HCT116 (cell line): ENCODE data around the gene GPAT2. TPM values are rescaled to one million over a fixed set of nuclear protein-coding genes. Genes with fewer than 3 reads are reported as not detected.

ENCODE experiments used
- ATAC-seq: fragments of 200-7000 bp; cut with Tn5 transposase; 2 replicates; pipeline ENCODE4 v1.9.1; 2020; ENCODE audit warnings: mild to moderate bottlenecking, moderate library complexity
- BruUV-seq: library from RNA; stranded (reverse); fragments of 400-500 nt; replicated peaks from 2 replicates; lab custom pipeline; 2021; lab: Mats Ljungman, UMichigan
- CTCF ChIA-PET: fragments of 300-600 bp; sonication (Branson Sonifier 250); formaldehyde crosslinking; loops from one replicate; lab custom pipeline; 2021; ENCODE audit warnings: antibody characterized with exemption; lab: Charles Lee
- POLR2A ChIA-PET: fragments of 300-600, 350-600 bp; sonication (Branson Sonifier 250); formaldehyde crosslinking; loops from one replicate; lab custom pipeline; 2021; ENCODE audit warnings: antibody characterized with exemption; lab: Charles Lee
- RAD21 ChIA-PET, 2 experiments: fragments of 300-600 bp; sonication (Branson Sonifier 250); formaldehyde crosslinking; loops; one replicate each; lab custom pipeline; 2023; ENCODE audit warnings: low total read pairs in 2 of 2; ENCODE audit not compliant: uncharacterized antibody in 2 of 2, unreplicated experiment in 2 of 2, low non-redundant PET in 1 of 2; lab: Charles Lee
- DNase-seq: peaks from one replicate; pipeline ENCODE4 v3.0.0-alpha.2; 2010; ENCODE audit warnings: low read depth, low spot score
- H2AFZ ChIP-seq: fragments of 200-600 bp; shearing (Covaris generic), sonication (generic); 2 replicates; pipeline ENCODE4 v1.6.1; 2017; ENCODE audit warnings: low read depth, mixed run types, mixed read lengths, antibody characterized with exemption, low read length; ENCODE audit not compliant: poor library complexity, severe bottlenecking
- H3K27ac ChIP-seq: 2 replicates; pipeline ENCODE4 v1.5.1; 2012; ENCODE audit warnings: low read depth, low read length
- H3K27me3 ChIP-seq: fragments of 200-600 bp; sonication (generic); 2 replicates; pipeline ENCODE4 v1.6.1; 2016; ENCODE audit warnings: mixed run types, low read length, mixed read lengths; ENCODE audit not compliant: insufficient read depth
- H3K36me3 ChIP-seq, 2 experiments: fragments of 200-500 bp in 1 of 2; fragments of 200-600 bp in 1 of 2; sonication (Bioruptor generic) in 1 of 2; sonication (generic) in 1 of 2; 2 replicates each; pipeline versions ENCODE4 v1.5.1 to v1.6.1; 2014 to 2016; ENCODE audit warnings: low read length in 2 of 2, inconsistent platforms in 1 of 2, mixed read lengths in 1 of 2, mixed run types in 1 of 2; ENCODE audit not compliant: insufficient read depth in 2 of 2, control insufficient read depth in 1 of 2
- H3K4me1 ChIP-seq, 2 experiments: fragments of 200-600 bp in 1 of 2; sonication (generic) in 1 of 2; 2 replicates each; pipeline versions ENCODE4 v1.5.1 to v1.6.1; 2012 to 2017; ENCODE audit warnings: low read length in 2 of 2, inconsistent platforms in 1 of 2, mild to moderate bottlenecking in 1 of 2, mixed read lengths in 1 of 2, mixed run types in 1 of 2, moderate library complexity in 1 of 2; ENCODE audit not compliant: insufficient read depth in 2 of 2, control insufficient read depth in 1 of 2
- H3K4me2 ChIP-seq: fragments of 200-600 bp; sonication (generic); 2 replicates; pipeline ENCODE4 v1.6.1; 2017; ENCODE audit warnings: mixed run types, low read length, mixed read lengths
- H3K4me3 ChIP-seq, 2 experiments: fragments of 200-600 bp in 1 of 2; sonication (generic) in 1 of 2; replicated peaks in 1 of 2; 2 replicates each; pipeline ENCODE4 v1.5.1; 2011 to 2016; ENCODE audit warnings: low read length in 2 of 2, control low read depth in 1 of 2, low read depth in 1 of 2, mild to moderate bottlenecking in 1 of 2, mixed read lengths in 1 of 2, mixed run types in 1 of 2
- H3K79me2 ChIP-seq: fragments of 200-600 bp; sonication (generic); 2 replicates; pipeline ENCODE4 v1.6.1; 2017; ENCODE audit warnings: mild to moderate bottlenecking, mixed run types, low read length, moderate library complexity, mixed read lengths; ENCODE audit not compliant: insufficient read depth
- H3K9ac ChIP-seq: fragments of 200-600 bp; sonication (generic); 2 replicates; pipeline ENCODE4 v1.6.1; 2016; ENCODE audit warnings: low read length, mixed read lengths
- H3K9me2 ChIP-seq: fragments of 200-600 bp; sonication (generic), shearing (Covaris generic); 2 replicates; pipeline ENCODE4 v1.6.1; 2017; ENCODE audit warnings: mixed run types, mild to moderate bottlenecking, moderate library complexity; ENCODE audit not compliant: insufficient read depth
- H3K9me3 ChIP-seq, 2 experiments: fragments of 200-500 bp in 1 of 2; fragments of 200-600 bp in 1 of 2; sonication (Bioruptor generic) in 1 of 2; sonication (generic) in 1 of 2; 2 replicates each; pipeline ENCODE4 v1.6.1; 2014 to 2017; ENCODE audit warnings: low read length in 2 of 2, mixed read lengths in 2 of 2, inconsistent platforms in 1 of 2, low read depth in 1 of 2, mild to moderate bottlenecking in 1 of 2, mixed run types in 1 of 2, moderate library complexity in 1 of 2; ENCODE audit not compliant: control insufficient read depth in 1 of 2, insufficient read depth in 1 of 2
- H4K20me1 ChIP-seq: fragments of 200-600 bp; sonication (generic), shearing (Covaris generic); 2 replicates; pipeline ENCODE4 v1.6.1; 2017; ENCODE audit warnings: mixed run types, mild to moderate bottlenecking, moderate library complexity; ENCODE audit not compliant: insufficient read depth
- ATF3 ChIP-seq: IDR thresholded peaks from 2 replicates; pipeline ENCODE4 v1.6.1; 2012
- CEBPB ChIP-seq: IDR thresholded peaks from 2 replicates; pipeline ENCODE4 v1.6.1; 2012; ENCODE audit warnings: low read depth
- EGR1 ChIP-seq: IDR thresholded peaks from 2 replicates; pipeline ENCODE4 v1.6.1; 2012; ENCODE audit warnings: low read depth
- ELF1 ChIP-seq: IDR thresholded peaks from 2 replicates; pipeline ENCODE4 v1.6.1; 2012; ENCODE audit warnings: low read depth, borderline replicate concordance
- EZH2 ChIP-seq: fragments of 200-600 bp; sonication (generic); IDR thresholded peaks from 2 replicates; pipeline ENCODE4 v1.6.1; 2017; ENCODE audit warnings: antibody characterized with exemption, mixed run types
- EZH2phosphoT487 ChIP-seq: fragments of 200-600 bp; IDR thresholded peaks from 2 replicates; pipeline ENCODE4 v1.6.1; 2018; ENCODE audit warnings: antibody characterized with exemption, borderline replicate concordance
- FOSL1 ChIP-seq: IDR thresholded peaks from 2 replicates; pipeline ENCODE4 v1.6.1; 2012; ENCODE audit warnings: low read depth
- JUND ChIP-seq: IDR thresholded peaks from 2 replicates; pipeline ENCODE4 v1.6.1; 2012
- MAX ChIP-seq: IDR thresholded peaks from 2 replicates; pipeline ENCODE4 v1.6.1; 2012
- POLR2A ChIP-seq: IDR thresholded peaks from 2 replicates; pipeline ENCODE4 v1.7.0; 2011; ENCODE audit warnings: borderline replicate concordance; ENCODE audit not compliant: insufficient read depth, insufficient read length; ENCODE audit errors: extremely low read depth
- RAD21 ChIP-seq: IDR thresholded peaks from 2 replicates; pipeline ENCODE4 v1.6.1; 2012; ENCODE audit warnings: low read depth, mild to moderate bottlenecking
- REST ChIP-seq: IDR thresholded peaks from 2 replicates; pipeline ENCODE4 v1.6.1; 2012; ENCODE audit warnings: low read depth
- SIN3A ChIP-seq: IDR thresholded peaks from 2 replicates; pipeline ENCODE4 v1.6.1; 2012; ENCODE audit warnings: low read depth
- SP1 ChIP-seq: IDR thresholded peaks from 2 replicates; pipeline ENCODE4 v1.6.1; 2012; ENCODE audit warnings: low read depth
- SRF ChIP-seq: IDR thresholded peaks from 2 replicates; pipeline ENCODE4 v1.6.1; 2012; ENCODE audit warnings: low read depth
- TCF7L2 ChIP-seq: IDR thresholded peaks from 2 replicates; pipeline ENCODE4 v1.7.0; 2011; ENCODE audit warnings: borderline replicate concordance, inconsistent platforms; ENCODE audit not compliant: insufficient read depth, insufficient read length; ENCODE audit errors: extremely low read depth
- YY1 ChIP-seq: IDR thresholded peaks from 2 replicates; pipeline ENCODE4 v1.6.1; 2011; ENCODE audit warnings: low read length, low read depth, moderate library complexity, mild to moderate bottlenecking; ENCODE audit not compliant: insufficient replicate concordance; ENCODE audit errors: extremely low read depth
- ZBTB33 ChIP-seq: IDR thresholded peaks from 2 replicates; pipeline ENCODE4 v1.6.1; 2011; ENCODE audit warnings: mild to moderate bottlenecking, low read length, moderate library complexity; ENCODE audit not compliant: insufficient replicate concordance; ENCODE audit errors: extremely low read depth
- ZFX ChIP-seq: fragments of 450-650 bp; IDR thresholded peaks from 2 replicates; pipeline ENCODE4 v1.6.1; 2017
- ZNF274 ChIP-seq: fragments of 200-500 bp; sonication (Bioruptor generic); IDR thresholded peaks from 2 replicates; pipeline ENCODE4 v1.6.1; 2014; ENCODE audit warnings: mild to moderate bottlenecking, low read depth, low read length, inconsistent platforms
- intact Hi-C: fragments of 100-400 bp; cut with micrococcal nuclease; formaldehyde crosslinking; loops from 2 replicates; pipeline ENCODE4 v1.10.0; 2022
- total RNA-seq: library from RNA; stranded (reverse); gene quantifications from one replicate; pipeline ENCODE4 v1.2.1, GENCODE V29; 2021; ENCODE audit not compliant: unreplicated experiment

Gene GPAT2
- total RNA-seq, 1 experiment from 2014 or later = 54.2 TPM

- no peak overlapping the region for H3K4me2 ChIP-seq
- H4K20me1 ChIP-seq = no peaks in the 10 kb centered on the region
- RAD21 ChIA-PET = interaction anchor here in 1 of 2 experiments (0.5 kb wide), 1 partner anchor 193 kb away, joined by 4 read pairs; no protein-coding TSS in a partner anchor
- no peak overlapping the region for H2AFZ ChIP-seq
- H3K9me3 ChIP-seq = no peaks in the 10 kb centered on the region
- no peaks in the 10 kb centered on the region for H3K79me2 ChIP-seq
- BruUV-seq = no TSS peak
- H3K27me3 ChIP-seq = no peaks in the 10 kb centered on the region
- DNase-seq = no peak
- TF ChIP-seq SP1 = no peak
- no peak for TF ChIP-seq SIN3A
- no peak for TF ChIP-seq ZBTB33
- TF ChIP-seq SRF = no peak
- no peak for TF ChIP-seq FOSL1
- TF ChIP-seq ATF3 = no peak
- TF ChIP-seq YY1 = no peak
- TF ChIP-seq EZH2 = no peak
- no peak for TF ChIP-seq ZNF274
- TF ChIP-seq ELF1 = no peak
- no peak for TF ChIP-seq ZFX
- TF ChIP-seq POLR2A = no peak
- no peak for TF ChIP-seq EGR1
- TF ChIP-seq EZH2phosphoT487 = no peak
- TF ChIP-seq JUND = no peak
- TF ChIP-seq TCF7L2 = no peak
- TF ChIP-seq REST = no peak
- TF ChIP-seq RAD21 = no peak
- no peak for TF ChIP-seq CEBPB
- TF ChIP-seq MAX = no peak
- TF ChIP-seq, all 23 proteins: peak for 0
- POLR2A ChIA-PET = no interaction called here
- H3K36me3 ChIP-seq = no peaks in the 10 kb centered on the region
- CTCF ChIA-PET = no interaction called here
- no peaks in the 10 kb centered on the region for H3K4me1 ChIP-seq
- H3K9me2 ChIP-seq = no peaks in the 10 kb centered on the region
- no peak for ATAC-seq
- H3K9ac ChIP-seq = no peak overlapping the region
- no peak overlapping the region for H3K27ac ChIP-seq
- intact Hi-C loops = no loop called here
- no peak overlapping the region for H3K4me3 ChIP-seq
Observed at GRCh38 chr2:96074156-96074555, 39.4 kb upstream of the GPAT2 start.
